ENCODE data around the gene OR4N2.
A peak's percentile ranks its signal among the peaks of the same experiment; 100 is the strongest.
"Not testable (repeated sequence)": the region's sequence is repeated elsewhere in the genome, so short reads cannot be mapped to it uniquely, and the experiment has no call there.

Gene OR4N2, protein sequence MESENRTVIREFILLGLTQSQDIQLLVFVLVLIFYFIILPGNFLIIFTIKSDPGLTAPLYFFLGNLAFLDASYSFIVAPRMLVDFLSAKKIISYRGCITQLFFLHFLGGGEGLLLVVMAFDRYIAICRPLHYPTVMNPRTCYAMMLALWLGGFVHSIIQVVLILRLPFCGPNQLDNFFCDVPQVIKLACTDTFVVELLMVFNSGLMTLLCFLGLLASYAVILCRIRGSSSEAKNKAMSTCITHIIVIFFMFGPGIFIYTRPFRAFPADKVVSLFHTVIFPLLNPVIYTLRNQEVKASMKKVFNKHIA

DNA sequence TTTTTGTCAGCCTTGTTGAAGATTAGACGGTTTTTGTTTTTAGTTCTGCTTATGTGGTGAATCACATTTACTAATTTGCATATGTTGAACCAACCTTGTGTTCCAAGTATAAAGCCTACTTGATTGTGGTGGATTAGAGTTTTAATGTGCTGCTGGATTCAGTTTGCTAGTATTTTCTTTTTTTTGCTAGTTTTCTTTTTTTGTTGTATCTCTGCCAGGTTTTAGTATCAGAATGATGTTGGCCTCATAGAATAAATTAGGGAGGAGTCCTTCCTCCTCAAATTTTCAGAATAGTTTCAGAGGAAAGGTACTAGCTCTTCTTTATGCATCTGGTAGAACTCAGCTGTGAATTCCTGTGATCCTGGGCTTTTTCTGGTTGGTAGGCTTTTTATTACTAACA lies at the start of gene OR4N2:
Gene OR4N2, plus strand, starts transcription at position 301 of the 400 bp plus-strand sequence. CDS start 23,679 bp downstream, outside the sequence.
- DNase-seq, result not testable (repeated sequence)

DNA sequence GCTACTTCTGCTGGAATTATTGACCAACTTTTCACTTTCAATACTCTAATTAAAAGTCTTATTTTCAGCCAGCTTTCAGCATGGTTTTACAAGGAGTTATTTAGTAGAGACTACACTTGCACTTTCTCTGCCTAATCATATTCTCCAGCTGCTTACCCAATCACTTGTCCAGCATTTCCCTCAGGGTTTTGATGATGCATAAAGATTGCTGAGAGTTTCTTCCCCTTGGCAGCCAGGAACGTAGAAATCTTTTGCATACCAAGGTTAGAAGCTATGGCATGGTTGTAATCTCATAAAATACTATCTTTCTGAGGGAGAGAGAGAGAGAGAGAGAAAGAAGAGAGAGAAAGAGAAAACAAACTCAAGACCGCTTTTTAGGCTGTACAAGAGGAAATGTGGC lies 49.4 kb upstream of the OR4N2 start:
- no peak for DNase-seq

DNA sequence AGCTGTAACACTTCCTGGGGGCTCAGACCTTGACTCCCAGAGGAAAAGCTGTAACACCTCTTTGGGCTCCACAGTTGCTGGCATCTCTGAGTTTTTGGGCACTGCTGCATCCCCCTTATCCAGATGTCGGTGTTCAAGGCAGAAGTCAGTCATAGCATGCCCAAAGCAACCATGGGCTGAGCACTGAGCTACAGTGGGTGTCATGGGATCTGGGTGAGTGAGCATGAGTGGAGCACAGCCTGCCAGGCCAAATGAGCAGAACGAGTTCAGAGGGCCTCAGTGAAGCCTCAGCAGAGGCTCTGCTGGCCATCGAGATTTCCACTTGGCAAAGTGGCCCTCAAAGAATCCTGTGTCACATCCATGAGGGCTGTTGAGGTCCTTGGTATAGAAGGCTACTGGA lies 32.1 kb upstream of the OR4N2 start:
- DNase-seq, result not testable (repeated sequence)

DNA sequence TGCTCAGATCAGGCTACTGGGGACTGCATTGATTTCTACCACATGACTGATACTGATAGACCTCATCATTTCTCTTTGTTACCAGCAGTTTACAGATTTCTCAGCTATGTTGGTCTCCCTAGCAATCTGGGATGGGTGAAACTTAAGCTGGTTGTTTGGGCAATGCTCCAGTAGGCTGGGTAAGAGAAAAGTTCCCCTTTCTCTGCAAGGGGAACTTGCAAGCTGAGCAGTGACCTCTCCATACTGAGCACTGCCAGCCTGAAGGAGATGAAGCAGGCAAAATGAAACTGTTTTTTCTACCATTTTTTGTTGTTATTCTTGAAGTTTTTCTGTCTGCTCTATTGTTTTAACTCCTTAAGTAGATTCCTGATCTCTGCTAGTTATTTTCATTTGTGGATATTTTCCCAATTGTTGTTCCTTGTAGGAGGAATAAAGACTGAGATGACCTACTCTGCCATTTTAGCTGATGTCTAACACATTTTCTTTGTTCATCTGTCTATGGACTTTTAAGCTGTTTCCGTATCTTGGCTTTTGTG lies 31.6 kb upstream of the OR4N2 start:
- peak in 1 of 56 donors; percentile 9 for DNase-seq

DNA sequence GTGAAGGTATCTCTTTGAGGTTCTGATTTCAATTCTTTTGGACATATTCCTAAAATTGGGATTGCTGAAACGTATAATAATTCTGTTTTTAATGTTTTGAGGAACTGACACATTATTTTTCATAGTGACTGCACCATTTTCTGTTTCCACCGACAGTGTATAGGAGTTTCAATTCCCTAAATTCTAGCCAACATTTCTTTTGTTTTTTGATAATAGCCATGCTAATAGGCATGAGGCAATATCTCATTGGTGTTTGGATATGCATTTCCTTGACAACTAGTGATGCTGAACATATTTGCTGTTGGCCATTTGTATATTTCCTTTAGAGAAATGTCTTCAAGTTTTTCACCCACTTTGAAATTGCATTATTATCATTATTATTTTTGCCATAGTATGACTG lies 31.1 kb upstream of the OR4N2 start:
- DNase-seq, result not testable (repeated sequence)

DNA sequence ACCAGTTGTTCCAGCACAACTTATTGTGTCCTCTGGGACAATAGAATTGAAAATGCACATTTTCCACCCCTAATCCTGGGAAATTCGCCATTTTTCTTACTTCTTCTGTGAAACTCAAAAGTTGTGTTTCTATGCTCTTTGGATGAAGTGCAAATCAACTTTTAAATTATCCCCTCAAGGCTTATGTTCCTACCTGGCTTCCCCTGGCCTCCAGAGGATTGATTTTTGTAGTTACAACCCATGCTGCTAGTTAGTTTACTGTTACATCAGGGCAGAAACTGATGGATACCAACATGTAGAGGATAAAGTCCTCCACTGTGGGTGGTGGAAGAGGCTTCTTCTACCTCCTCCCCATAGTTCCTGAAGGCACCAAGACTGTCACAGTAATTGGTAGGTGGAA lies 30.4 kb upstream of the OR4N2 start, which contains the start of gene OR4M1:
Gene OR4M1, plus strand, starts transcription at position 301 of the 400 bp plus-strand sequence. CDS start 6,819 bp downstream, outside the sequence.
- not testable (repeated sequence) for DNase-seq

DNA sequence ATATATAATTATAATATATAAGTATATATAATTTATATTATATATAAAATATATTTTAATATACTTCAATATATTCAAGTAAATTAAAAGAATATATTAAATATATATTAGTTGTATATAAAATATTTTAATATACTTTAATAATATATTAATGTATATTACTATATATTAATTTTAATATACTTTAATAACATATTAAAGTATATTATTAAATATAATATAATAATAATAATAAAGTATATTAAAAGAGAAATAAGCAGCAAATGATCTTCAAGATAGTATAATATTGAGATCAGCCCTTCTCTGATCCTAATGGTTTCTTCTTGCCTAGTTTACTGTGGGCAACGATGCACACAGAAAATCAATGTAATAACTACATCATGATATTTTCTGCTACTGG lies 28.0 kb upstream of the OR4N2 start:
- no peak for DNase-seq

DNA sequence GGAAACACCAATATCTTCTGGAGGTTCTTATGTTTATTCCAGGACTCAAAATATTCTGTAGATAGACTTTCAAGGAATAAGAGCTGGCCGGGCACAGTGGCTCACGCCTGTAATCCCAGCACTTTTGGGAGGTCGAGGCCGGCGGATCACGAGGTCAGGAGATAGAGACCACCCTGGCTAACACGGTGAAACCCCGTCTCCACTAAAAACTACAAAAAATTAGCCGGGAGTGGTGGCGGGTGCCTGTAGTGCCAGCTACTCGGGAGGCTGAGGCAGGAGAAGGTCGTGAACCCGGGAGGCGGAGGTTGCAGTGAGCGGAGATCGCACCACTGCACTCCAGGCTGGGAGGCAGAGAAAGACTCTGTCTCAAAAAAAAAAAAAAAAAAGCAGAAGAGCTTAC lies 17.7 kb upstream of the OR4N2 start:
- DNase-seq, result not testable (repeated sequence)

DNA sequence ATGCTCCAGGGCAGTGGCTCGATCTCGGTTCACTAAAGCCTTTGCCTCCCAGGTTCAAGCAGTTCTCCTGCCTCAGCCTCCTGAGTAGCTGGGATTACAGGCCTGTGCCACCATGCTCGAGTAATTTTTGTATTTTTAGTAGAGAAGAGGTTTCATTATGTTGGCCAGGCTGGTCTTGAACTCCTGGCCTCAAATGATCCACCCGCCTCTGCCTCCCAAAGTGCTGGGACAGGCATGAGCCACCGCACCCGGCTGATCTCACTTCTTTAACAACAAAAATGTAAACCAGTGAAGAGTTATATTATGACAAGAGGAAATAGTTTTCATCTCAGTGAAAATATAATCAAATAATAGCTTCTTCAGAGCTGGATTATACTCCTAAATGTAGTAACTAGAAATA lies 16.3 kb upstream of the OR4N2 start:
- DNase-seq, result not testable (repeated sequence)

DNA sequence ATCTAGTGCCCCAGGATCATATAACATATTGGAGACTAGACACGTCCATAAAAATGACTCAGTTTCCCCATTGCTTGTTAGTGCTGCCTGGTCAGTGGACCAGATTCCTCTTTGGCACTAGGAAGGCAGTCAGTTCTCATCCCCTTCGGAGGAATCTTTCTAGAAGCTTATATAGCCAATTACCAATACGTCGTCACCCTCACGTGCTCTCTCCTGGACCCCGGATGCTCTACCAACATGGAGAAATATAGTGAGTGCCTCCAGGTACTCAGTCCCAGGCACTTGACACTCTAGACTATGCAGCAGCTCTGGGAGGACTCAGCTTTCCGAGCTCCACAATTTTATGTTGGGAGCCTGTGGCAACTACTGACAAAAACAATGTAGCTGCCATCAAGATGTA lies 15.4 kb upstream of the OR4N2 start:
- not testable (repeated sequence) for DNase-seq

DNA sequence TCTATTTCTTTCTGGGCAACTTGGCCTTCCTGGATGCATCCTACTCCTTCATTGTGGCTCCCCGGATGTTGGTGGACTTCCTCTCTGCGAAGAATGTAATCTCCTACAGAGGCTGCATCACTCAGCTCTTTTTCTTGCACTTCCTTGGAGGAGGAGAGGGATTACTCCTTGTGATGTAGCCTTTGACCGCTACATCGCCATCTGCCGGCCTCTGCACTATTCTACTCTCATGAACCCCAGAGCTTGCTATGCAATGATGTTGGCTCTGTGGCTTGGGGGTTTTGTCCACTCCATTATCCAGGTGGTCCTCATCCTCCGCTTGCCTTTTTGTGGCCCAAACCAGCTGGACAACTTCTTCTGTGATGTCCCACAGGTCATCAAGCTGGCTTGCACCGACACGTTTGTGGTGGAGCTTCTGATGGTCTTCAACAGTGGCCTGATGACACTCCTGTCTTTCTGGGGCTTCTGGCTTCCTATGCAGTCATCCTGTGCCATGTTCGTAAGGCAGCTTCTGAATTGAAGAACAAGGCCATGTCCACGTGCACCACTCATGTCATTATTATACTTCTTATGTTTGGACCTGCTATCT lies 7.0 kb upstream of the OR4N2 start:
- not testable (repeated sequence) for DNase-seq

DNA sequence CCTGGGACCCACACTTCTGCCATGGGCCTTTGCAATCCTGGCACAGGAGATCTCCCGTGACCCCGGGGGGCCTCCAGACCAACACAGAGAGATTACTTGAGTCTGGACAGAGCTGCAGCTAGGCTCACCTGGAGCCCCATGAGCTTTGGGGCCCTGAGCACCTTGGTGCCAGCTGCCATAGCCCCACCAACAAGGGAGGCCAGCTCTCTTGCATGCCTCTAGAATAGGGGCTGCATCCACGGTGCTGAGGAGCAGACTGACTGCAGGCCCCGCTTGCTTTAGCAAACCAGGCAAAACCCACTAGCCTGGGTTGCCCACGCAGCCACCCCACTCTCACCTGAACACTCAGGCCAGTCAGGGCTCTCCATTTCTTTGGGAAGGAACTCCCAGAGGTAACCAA lies 3.7 kb upstream of the OR4N2 start:
- peak in 1 of 56 donors; percentile 14 for DNase-seq

DNA sequence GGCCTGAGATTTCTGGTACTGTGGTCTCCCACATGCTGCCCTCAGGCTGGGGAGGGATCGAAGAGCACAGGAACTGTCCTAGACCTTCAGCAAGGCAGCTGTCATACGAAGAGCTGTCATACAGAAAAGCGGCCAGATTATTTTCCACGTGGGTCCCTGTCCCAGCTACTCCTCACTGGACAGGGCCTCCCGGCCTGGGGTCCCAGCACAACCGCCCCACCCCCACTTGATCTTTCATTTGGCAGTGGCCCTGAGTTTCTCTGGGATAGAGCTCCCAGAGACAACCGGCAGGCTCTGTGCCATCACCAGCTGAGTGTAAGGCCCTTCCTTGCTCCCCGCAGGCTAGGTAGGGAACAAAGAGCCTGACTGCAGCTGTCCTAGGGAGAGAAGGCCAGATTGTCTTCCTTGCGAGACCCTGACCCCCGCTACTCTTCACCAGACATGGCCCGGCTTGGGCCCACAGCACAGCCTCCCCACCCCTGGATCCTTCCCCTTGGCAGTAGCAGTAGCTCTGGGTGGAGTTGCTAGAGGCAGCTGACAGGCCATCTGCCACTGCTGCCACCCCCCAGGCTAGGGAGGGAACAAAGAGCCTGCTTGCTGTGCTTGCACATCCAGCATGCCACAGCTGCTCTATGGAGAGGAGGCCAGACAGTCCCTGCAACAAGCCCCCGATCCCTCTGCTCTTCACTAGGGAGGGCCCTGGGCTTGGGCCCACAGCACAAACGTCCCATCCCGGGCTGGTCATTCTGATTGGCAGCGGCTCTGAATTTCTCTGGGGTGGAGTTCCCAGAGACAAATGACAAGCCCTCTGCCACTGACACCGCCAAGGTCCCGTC lies 3.1 kb upstream of the OR4N2 start:
- DNase-seq, result peak in 50 of 56 donors; percentile 2 to 91 (median 56)

DNA sequence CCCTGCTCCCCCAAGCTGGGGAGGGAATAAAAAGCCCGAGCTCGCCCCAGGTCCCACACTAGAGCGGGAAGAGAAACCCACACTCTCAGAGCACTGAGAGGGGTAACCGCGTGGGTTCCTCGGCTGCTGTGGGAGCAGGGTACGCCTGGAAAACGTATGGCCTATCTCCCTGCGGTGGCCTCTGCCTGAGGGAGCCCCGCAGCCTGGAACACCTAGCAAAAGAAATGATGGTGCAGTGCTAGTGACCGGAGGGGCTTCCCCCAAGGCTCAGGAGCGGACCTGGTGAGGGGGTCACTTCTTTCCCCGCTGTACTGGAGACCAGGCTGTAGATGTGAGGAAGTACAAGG lies 2.5 kb upstream of the OR4N2 start:
- peak in 1 of 56 donors; percentile 51 for DNase-seq

DNA sequence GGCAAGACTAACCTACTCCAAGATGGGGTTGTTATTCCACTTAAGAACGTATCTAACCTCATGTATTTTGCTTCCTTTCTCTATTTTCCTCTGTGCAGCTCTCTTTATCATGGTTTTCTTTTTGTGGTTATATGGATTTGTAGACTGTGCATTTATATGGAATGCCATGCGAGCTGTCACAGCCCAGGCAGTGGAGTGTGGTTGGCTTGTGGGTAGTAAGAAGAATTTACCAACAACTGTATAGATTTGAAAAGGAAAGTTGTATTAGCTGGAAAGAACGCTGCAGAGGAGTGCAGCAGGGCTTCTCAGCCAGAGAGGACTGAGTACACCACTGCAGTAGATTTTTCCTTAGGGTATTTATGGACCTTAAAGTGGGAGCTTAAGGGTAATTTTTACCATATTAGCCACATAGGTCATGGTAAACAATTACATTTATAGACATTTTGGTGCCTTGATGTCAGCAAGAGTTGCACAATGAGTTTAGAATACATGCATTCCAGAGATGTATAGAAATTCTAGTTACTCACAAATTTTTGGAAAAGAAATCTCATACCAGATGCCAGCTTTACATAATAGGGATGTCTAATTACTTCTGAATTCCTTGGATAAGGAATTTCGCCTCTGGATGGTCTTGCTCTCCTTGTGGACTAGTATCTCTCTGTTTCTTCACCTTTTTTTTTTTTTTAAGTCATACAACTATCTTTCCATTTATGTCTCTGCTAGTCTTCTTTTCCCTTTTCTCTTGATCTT lies 9.8 kb downstream of the OR4N2 start:
- DNase-seq, result not testable (repeated sequence)

DNA sequence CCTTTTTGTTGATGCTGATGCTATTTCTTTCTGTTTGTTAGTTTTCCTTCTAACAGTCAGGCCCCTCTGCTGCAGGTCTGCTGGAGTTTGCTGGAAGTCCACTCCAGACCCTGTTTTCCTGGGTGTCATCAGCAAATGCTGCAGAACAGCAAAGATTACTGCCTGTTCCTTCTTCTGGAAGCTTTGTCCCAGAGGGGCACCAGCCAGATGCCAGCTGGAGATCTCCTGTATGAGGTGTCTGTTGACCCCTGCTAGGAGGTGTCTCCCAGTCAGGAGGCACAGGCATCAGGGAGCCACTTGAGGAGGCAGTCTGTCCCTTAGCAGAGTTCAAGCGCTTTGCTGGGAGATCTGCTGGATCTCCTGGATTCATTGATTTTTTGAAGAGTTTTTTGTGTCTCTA lies 16.3 kb downstream of the OR4N2 start:
- DNase-seq, result not testable (repeated sequence)

DNA sequence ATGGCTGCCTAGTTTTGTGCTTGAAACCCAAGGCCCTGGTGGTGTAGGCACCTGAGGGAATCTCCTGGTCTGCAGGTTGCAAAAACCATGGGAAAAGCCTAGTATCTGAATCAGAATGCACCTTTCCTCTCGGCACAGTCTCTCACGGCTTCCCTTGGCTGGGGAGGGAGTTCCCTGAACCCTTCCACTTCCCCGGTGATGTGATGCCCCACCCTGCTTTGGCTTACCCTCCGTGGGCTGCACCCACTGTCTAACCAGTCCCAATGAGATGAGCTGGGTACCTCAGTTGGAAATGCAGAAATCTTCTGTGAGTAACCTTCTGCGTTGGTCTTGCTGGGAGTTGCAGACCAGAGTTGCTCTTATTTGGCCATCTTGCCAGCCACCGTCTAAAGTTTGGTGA lies 17.4 kb downstream of the OR4N2 start:
- not testable (repeated sequence) for DNase-seq

DNA sequence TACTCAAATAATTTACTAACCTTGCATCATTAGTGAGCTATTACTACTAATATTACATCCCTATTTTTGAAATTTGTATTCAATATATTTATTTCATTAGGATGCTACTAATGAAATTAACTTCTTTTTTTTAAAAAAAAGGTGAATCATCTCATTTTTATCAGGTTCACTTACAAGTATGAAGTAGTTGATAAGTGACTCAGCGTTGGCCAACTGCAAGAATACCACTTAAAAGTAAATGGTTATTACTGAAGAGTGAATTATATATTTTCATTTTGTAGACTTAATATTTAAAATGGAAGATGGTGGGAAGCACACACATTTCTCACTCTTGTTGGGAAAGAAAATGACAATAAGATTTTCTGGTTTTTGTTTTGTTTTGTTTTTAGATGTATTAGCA lies 19.6 kb downstream of the OR4N2 start:
- DNase-seq, result no peak

DNA sequence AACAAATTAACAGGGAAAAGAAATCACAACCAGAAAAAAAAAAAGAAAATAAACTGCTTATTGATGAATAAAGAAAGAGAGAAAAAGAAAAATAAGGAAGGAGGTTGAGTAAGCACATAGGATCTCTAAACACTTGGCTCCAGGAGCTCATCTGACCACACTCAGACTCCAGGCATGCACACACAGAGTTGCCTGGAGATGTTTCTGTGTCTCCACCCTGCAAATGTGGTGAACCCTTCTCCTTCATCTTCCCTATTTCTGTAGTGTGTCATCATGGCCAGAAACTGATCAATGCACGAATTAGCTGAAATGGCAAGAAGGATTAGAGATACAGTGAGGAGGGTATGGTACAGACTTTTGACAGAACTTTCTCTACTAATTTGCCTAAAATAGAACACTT lies 20.2 kb downstream of the OR4N2 start:
- no peak for DNase-seq

DNA sequence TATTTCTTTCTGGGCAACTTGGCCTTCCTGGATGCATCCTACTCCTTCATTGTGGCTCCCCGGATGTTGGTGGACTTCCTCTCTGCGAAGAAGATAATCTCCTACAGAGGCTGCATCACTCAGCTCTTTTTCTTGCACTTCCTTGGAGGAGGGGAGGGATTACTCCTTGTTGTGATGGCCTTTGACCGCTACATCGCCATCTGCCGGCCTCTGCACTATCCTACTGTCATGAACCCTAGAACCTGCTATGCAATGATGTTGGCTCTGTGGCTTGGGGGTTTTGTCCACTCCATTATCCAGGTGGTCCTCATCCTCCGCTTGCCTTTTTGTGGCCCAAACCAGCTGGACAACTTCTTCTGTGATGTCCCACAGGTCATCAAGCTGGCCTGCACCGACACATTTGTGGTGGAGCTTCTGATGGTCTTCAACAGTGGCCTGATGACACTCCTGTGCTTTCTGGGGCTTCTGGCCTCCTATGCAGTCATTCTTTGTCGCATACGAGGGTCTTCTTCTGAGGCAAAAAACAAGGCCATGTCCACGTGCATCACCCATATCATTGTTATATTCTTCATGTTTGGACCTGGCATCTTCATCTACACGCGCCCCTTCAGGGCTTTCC lies 24.2 kb downstream of the OR4N2 start:
- DNase-seq, result peak in 3 of 56 donors; percentile 0 to 26 (median 2)

DNA sequence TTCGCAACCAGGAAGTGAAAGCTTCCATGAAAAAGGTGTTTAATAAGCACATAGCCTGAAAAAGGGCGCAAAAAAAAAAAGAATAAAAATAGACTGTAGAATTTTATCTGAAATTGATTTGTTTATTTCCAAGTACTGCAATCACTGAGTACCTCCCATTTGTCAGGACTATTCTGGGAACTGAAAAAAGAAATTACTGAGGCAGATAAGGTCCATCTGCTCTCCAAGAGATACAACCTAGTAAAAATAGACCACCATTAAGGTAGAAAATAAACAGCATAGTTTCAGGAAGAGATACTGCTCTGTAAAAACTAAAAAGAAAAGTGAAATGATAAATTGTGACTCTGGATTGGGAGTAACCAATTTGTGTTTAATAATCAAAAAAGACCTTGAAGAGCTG lies 24.7 kb downstream of the OR4N2 start:
- no peak for DNase-seq

Data from amygdala (tissue), 56 donors.